ENCODE results near the gene CDA. TPM values are rescaled to one million over a fixed set of nuclear protein-coding genes. Genes with fewer than 3 reads are reported as not detected.

CDA gene
- total and polyA plus RNA-seq, 7 donors, result 1.0 to 2.5 (median 1.7) TPM

DNA sequence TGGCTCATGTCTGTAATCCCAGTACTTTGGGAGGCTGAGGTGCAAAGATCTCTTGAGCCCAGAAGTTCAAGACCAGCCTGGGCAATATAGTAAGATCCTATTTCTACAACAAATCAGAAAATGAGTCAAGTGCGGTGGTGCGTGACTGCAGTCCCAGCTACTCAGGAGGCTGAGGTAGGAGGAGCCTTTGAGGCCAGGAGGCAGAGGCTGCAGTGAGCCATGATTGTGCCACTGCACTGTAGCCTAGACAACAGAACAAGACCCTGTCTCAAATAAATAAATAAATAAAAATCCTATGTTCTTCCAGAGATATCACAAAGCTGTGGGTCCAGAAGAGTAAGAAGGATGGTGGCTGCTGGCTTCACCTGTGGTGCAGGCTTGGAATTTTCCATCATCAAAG lies 22.1 kb downstream of the CDA start:
- no peaks in the 10 kb centered on the region for H3K9me3 ChIP-seq
- no peak for ATAC-seq
- WGBS, 3 donors, result 91 to 97% (median 95%) methylated on average over 2 of the region's 2 CpGs
- H3K36me3 ChIP-seq (ENCODE audit: insufficient read depth in 1 of 2, low read depth in 1 of 2), result no peaks in the 10 kb centered on the region
- H3K27me3 ChIP-seq (ENCODE audit: insufficient read depth in 3 of 3, low read length in 2 of 3), result no peaks in the 10 kb centered on the region
- TF ChIP-seq, protein P1, sequence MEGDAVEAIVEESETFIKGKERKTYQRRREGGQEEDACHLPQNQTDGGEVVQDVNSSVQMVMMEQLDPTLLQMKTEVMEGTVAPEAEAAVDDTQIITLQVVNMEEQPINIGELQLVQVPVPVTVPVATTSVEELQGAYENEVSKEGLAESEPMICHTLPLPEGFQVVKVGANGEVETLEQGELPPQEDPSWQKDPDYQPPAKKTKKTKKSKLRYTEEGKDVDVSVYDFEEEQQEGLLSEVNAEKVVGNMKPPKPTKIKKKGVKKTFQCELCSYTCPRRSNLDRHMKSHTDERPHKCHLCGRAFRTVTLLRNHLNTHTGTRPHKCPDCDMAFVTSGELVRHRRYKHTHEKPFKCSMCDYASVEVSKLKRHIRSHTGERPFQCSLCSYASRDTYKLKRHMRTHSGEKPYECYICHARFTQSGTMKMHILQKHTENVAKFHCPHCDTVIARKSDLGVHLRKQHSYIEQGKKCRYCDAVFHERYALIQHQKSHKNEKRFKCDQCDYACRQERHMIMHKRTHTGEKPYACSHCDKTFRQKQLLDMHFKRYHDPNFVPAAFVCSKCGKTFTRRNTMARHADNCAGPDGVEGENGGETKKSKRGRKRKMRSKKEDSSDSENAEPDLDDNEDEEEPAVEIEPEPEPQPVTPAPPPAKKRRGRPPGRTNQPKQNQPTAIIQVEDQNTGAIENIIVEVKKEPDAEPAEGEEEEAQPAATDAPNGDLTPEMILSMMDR (IDR thresholded peaks at IDR 0.05), result no peak
- no peak overlapping the region for H3K4me3 ChIP-seq
- H3K27ac ChIP-seq, result no peak overlapping the region
- no peak for DNase-seq
- intact Hi-C loops (cut with DNase I), result no loop called here
- peaks cover 9% of the 10 kb centered on the region for H3K4me1 ChIP-seq

DNA sequence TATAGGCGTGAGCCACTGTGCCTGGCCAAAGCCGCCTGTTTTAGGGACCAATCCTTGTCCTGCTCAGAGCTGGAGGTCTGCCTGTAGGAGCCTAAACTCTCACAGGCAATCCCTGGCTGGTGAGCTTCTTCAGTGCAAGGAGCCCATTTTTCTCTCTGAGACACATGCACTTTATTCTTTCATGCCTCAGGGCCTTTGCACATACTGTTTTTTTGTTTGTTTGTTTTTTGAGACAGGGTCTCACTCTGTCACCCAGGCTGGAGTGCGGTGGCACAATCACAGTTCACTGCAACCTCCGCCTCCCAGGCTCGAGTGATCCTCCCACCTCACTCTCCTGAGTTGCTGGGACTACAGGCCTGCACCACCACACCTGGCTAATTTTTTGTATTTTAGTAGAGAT lies 22.8 kb downstream of the CDA start:
- ATAC-seq (no peak), DNase-seq (no peak)
- Histone ChIP-seq H3K4me3 (no peak overlapping the region), H3K27ac (no peak overlapping the region), H3K9me3 (no peaks in the 10 kb centered on the region), H3K4me1 (peaks cover 16% of the 10 kb centered on the region), H3K36me3 (ENCODE audit: insufficient read depth in 1 of 2, low read depth in 1 of 2) (no peaks in the 10 kb centered on the region), H3K27me3 (ENCODE audit: insufficient read depth in 3 of 3, low read length in 2 of 3) (no peaks in the 10 kb centered on the region)
- intact Hi-C loops (cut with DNase I), result no loop called here
- TF ChIP-seq, protein P1 (IDR thresholded peaks at IDR 0.05), result no peak
- WGBS, 3 donors, result 95 to 97% (median 96%) methylated on average over 5 of the region's 5 CpGs

DNA sequence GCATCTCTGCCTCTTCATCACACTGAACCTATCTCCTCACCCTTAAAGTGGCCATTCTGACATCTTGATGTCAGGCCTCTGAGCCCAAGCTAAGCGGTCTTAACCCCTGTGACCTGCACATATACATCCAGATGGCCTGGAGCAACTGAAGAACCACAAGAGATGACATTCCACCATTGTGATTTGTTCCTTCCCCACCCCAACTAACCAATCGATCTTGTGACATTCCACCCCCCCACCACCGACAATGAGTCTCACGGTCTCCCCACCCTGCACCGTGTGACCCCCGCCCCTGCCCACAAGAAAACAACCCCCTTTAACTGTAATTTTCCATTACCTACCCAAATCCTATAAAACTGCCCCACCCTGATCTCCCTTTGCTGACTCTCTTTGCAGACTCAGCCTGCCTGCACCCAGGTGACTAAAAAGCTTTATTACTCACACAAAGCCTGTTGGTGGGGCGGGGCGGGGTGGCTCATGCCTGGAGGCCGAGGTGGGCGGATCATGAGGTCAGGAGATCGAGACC lies 23.4 kb downstream of the CDA start:
- Histone ChIP-seq H3K4me1 (peaks cover 16% of the 10 kb centered on the region), H3K9me3 (no peaks in the 10 kb centered on the region), H3K27me3 (ENCODE audit: insufficient read depth in 3 of 3, low read length in 2 of 3) (no peaks in the 10 kb centered on the region), H3K27ac (no peak overlapping the region), H3K4me3 (no peak overlapping the region), H3K36me3 (ENCODE audit: insufficient read depth in 1 of 2, low read depth in 1 of 2) (no peaks in the 10 kb centered on the region)
- TF ChIP-seq, protein P1 (IDR thresholded peaks at IDR 0.05), result no peak
- 82 to 87% (median 84%) methylated on average over 11 of the region's 11 CpGs for WGBS, 3 donors
- ATAC-seq, result no peak
- intact Hi-C loops (cut with DNase I), result no loop called here
- DNase-seq, result no peak

DNA sequence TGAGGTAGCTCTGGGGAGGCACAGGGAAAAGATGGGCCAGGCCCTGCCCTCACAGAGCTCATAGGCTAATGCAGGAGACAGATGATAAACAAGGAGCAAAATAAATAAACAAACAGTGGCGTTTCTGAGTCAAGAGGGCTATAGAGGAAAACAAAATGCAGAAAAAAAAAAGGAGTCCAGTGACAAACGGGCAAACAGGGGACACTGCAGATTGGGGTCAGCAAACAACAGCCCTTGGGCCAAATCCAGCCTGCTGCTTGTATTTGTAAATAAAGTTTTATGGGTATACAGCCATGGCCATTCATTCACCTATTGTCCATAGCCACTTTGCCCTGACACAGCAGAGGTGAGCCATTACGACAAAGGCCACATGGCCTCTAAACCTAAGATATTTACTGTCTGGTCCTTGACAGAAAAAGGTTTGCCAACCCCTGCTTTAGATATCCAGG lies 25.3 kb downstream of the CDA start:
- ATAC-seq, result no peak
- H3K27ac ChIP-seq, result peak overlapping the region; percentile 54
- intact Hi-C loops (cut with DNase I), result no loop called here

More for the DNA sequence above, 25.3 kb downstream of the CDA start:
- no peaks in the 10 kb centered on the region for H3K36me3 ChIP-seq (ENCODE audit: insufficient read depth in 1 of 2, low read depth in 1 of 2)
- H3K9me3 ChIP-seq, result no peaks in the 10 kb centered on the region
- DNase-seq, result no peak
- peaks cover 16% of the 10 kb centered on the region for H3K4me1 ChIP-seq
- WGBS, 3 donors, result 67 to 73% (median 67%) methylated on average over 3 of the region's 3 CpGs
- TF ChIP-seq, protein P1 (IDR thresholded peaks at IDR 0.05), result no peak
- no peak overlapping the region for H3K4me3 ChIP-seq
- H3K27me3 ChIP-seq (ENCODE audit: insufficient read depth in 3 of 3, low read length in 2 of 3), result no peaks in the 10 kb centered on the region

All from psoas muscle (tissue), 8 donors.